Cardiac fibroblast (primary cell): ENCODE data around the gene SF1.

Source experiments
- DNase-seq, 2 donors: peaks; one replicate each; pipeline versions ENCODE4 v3.0.0 to v3.0.0-alpha.2; 2010; ENCODE audit warnings: low read depth in 2 of 2
- H3K4me3 ChIP-seq, 2 donors: replicated peaks in 1 of 2; 1 replicate in 1 of 2; 2 replicates in 1 of 2; pipeline ENCODE4 v1.5.1; 2011; ENCODE audit warnings: low read depth in 2 of 2, low read length in 2 of 2, mild to moderate bottlenecking in 2 of 2, moderate library complexity in 1 of 2
- CTCF ChIP-seq: IDR thresholded peaks from one replicate; pipeline ENCODE4 v1.5.1; 2011; ENCODE audit warnings: low read depth, mild to moderate bottlenecking, low read length, inconsistent platforms

Gene SF1

GRCh38 chr11:64764040-64764611 is 14.2 kb downstream of the SF1 start:
- no peak for TF ChIP-seq CTCF
- H3K4me3 ChIP-seq = no peak overlapping the region
- no peak for DNase-seq

GRCh38 chr11:64763526-64764039 is 14.8 kb downstream of the SF1 start:
- DNase-seq = no peak
- no peak for TF ChIP-seq CTCF
- no peak overlapping the region for H3K4me3 ChIP-seq

GRCh38 chr11:64762674-64763525 is 15.4 kb downstream of the SF1 start:
- DNase-seq = peak; percentile 71 to 76
- TF ChIP-seq CTCF = no peak
- no peak overlapping the region for H3K4me3 ChIP-seq

- H3K4me3 ChIP-seq = no peak overlapping the region
- no peak for TF ChIP-seq CTCF
- no peak for DNase-seq
These were observed 16.1 kb downstream of the SF1 start for GRCh38 chr11:64762277-64762673.

GRCh38 chr11:64760759-64761420 is 17.5 kb downstream of the SF1 start:
- no peak overlapping the region for H3K4me3 ChIP-seq
- TF ChIP-seq CTCF = no peak
- no peak for DNase-seq

GRCh38 chr11:64759722-64760719 is 18.3 kb downstream of the SF1 start, which contains the start of gene PYGM:
PYGM (minus strand) TSS chr11:64759974; CDS start chr11:64759898, 76 bp downstream.
- peak; percentile 41 to 94 for DNase-seq
- TF ChIP-seq CTCF = no peak
- H3K4me3 ChIP-seq = peak within 1 kb of the TSS in 1 of 2 donors; percentile 2
